K562 (cell line): Measurements from ENCODE around the gene PRDM16. TPM values are rescaled to one million over a fixed set of nuclear protein-coding genes. Genes with fewer than 3 reads are reported as not detected.

Source experiments
- BCOR ChIP-seq: fragments of 450-650 bp; IDR thresholded peaks from 2 replicates; pipeline ENCODE4 v1.6.1; 2016
- PCBP1 ChIP-seq: fragments of 200-400 bp; formaldehyde crosslinking; IDR thresholded peaks from 2 replicates; pipeline ENCODE4 v1.6.1; 2018; ENCODE audit warnings: mild to moderate bottlenecking, low read depth, low read length; ENCODE audit not compliant: poor library complexity, severe bottlenecking
- SAP30 ChIP-seq: fragments of 200-600 bp; sonication (generic); IDR thresholded peaks from 2 replicates; pipeline ENCODE4 v1.6.1; 2012; ENCODE audit warnings: borderline replicate concordance, low read depth, mild to moderate bottlenecking, moderate library complexity, low read length, control low read depth, inconsistent platforms; ENCODE audit not compliant: insufficient read depth, poor library complexity, severe bottlenecking
- SP2 ChIP-seq: IDR thresholded peaks from 2 replicates; pipeline ENCODE4 v1.6.1; 2011; ENCODE audit warnings: mild to moderate bottlenecking, low read depth, low read length, moderate library complexity; ENCODE audit not compliant: poor library complexity, severe bottlenecking; ENCODE audit errors: extremely low read depth
- SUPT5H ChIP-seq: fragments of 450-650 bp; IDR thresholded peaks from 2 replicates; pipeline ENCODE4 v1.6.1; 2016
- TOE1 ChIP-seq, 2 experiments: fragments of 450-650 bp in 1 of 2; sonication (generic) in 1 of 2; formaldehyde crosslinking in 1 of 2; IDR thresholded peaks; 2 replicates each; pipeline versions ENCODE4 v1.7.1 to v1.8.0; 2016 to 2022; ENCODE audit warnings: borderline replicate concordance in 2 of 2, mild to moderate bottlenecking in 2 of 2, antibody characterized with exemption in 1 of 2, inconsistent platforms in 1 of 2, low read depth in 1 of 2, missing genetic modification reagents in 1 of 2, moderate library complexity in 1 of 2
- ZNF232 ChIP-seq: sonication (generic); formaldehyde crosslinking; IDR thresholded peaks from 2 replicates; pipeline ENCODE4 v1.8.0; 2022; ENCODE audit warnings: mild to moderate bottlenecking, missing genetic modification reagents
- ZNF830 ChIP-seq: fragments of 250-450 bp; sonication (Bioruptor Pico); IDR thresholded peaks from 2 replicates; pipeline ENCODE4 v1.5.0; 2021; ENCODE audit warnings: mild to moderate bottlenecking
- polyA plus RNA-seq, 8 experiments: library from polyadenylated mRNA; depleted of rRNA in 4 of 8; stranded (reverse) in 5 of 8; unstranded in 3 of 8; fragments of >200 nt; fragmentation: Nextera tagmentation in 2 of 8; fragmentation: Illumina TruSeq in 1 of 8; extraction: Ambion mirVana in 2 of 8; extraction: Trizol in 1 of 8; gene quantifications; 2 replicates each; pipeline versions ENCODE4 v1.2.1 to v1.2.3, GENCODE V29; 2011 to 2014; ENCODE audit warnings: inconsistent platforms in 1 of 8, missing spikeins in 1 of 8
- total RNA-seq, 7 experiments: library from RNA; depleted of rRNA in 6 of 7; stranded (reverse); fragments of >200 nt in 6 of 7; fragmentation: Illumina TruSeq in 2 of 7; extraction: Trizol in 2 of 7; gene quantifications; 2 replicates each; pipeline versions ENCODE4 v1.2.1 to v1.2.3, GENCODE V29; 2011 to 2021; ENCODE audit warnings: low replicate concordance in 1 of 7
- TF ChIP-seq, protein P1 (sequence below), 2 experiments: fragments of 450-650 bp; formaldehyde crosslinking in 1 of 2; IDR thresholded peaks; 2 replicates each; pipeline versions ENCODE4 v1.4.0 to v1.6.1; 2014 to 2020; ENCODE audit warnings: mild to moderate bottlenecking in 2 of 2, borderline replicate concordance in 1 of 2, low read depth in 1 of 2
- TF ChIP-seq, protein P2 (sequence below): IDR thresholded peaks from 2 replicates; pipeline ENCODE4 v1.6.1; 2011; ENCODE audit warnings: borderline replicate concordance, low read depth, mild to moderate bottlenecking, moderate library complexity, low read length; ENCODE audit not compliant: insufficient read depth, poor library complexity, severe bottlenecking
- TF ChIP-seq, protein P3 (sequence below), 3 experiments: IDR thresholded peaks in 2 of 3; conservative IDR thresholded peaks in 1 of 3; 2 replicates each; pipeline ENCODE4 v1.5.1; 2011 to 2012; ENCODE audit warnings: low read length in 3 of 3, mild to moderate bottlenecking in 3 of 3, control low read depth in 2 of 3, improper control_type of control experiment in 1 of 3, inconsistent platforms in 1 of 3, low read depth in 1 of 3, mixed read lengths in 1 of 3, moderate library complexity in 1 of 3; ENCODE audit not compliant: insufficient read depth in 2 of 3
- TF ChIP-seq, protein P4 (sequence below): fragments of 450-650 bp; IDR thresholded peaks from 2 replicates; pipeline ENCODE4 v1.6.1; 2016; ENCODE audit warnings: antibody characterized with exemption

PRDM16 gene
- total and polyA plus RNA-seq, 9 of the 15 experiments (the other 6 are each of a cell fraction or from before 2014, with no cell fraction given) = 0.10 to 0.27 TPM; not detected in 7

DNA sequence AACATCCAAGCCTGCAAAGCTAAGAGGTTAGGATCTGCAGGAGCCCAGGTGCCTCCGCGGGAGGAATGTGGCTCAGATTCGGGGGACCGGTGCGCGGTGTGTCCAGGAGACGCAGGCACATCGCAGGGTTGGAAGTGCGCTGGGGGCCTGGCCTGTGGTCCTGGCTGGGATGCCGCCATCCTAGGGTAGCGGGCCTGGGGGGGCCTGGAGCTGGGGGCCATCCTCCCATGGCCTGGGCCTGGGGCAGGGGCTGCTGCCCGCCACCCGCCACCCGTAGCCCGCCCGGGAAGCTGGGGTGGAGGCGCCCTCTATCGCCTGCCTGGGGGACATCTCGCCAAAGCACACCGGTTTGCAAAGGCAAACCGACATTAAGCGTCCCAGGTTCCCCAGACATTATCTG, 214.8 kb downstream of the PRDM16 start (continued):
- TF ChIP-seq, protein P1, sequence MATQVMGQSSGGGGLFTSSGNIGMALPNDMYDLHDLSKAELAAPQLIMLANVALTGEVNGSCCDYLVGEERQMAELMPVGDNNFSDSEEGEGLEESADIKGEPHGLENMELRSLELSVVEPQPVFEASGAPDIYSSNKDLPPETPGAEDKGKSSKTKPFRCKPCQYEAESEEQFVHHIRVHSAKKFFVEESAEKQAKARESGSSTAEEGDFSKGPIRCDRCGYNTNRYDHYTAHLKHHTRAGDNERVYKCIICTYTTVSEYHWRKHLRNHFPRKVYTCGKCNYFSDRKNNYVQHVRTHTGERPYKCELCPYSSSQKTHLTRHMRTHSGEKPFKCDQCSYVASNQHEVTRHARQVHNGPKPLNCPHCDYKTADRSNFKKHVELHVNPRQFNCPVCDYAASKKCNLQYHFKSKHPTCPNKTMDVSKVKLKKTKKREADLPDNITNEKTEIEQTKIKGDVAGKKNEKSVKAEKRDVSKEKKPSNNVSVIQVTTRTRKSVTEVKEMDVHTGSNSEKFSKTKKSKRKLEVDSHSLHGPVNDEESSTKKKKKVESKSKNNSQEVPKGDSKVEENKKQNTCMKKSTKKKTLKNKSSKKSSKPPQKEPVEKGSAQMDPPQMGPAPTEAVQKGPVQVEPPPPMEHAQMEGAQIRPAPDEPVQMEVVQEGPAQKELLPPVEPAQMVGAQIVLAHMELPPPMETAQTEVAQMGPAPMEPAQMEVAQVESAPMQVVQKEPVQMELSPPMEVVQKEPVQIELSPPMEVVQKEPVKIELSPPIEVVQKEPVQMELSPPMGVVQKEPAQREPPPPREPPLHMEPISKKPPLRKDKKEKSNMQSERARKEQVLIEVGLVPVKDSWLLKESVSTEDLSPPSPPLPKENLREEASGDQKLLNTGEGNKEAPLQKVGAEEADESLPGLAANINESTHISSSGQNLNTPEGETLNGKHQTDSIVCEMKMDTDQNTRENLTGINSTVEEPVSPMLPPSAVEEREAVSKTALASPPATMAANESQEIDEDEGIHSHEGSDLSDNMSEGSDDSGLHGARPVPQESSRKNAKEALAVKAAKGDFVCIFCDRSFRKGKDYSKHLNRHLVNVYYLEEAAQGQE (IDR thresholded peaks at IDR 0.05; ENCODE audit: borderline replicate concordance) = peak; percentile 62
- TF ChIP-seq, protein P1 (CRISPR knock-in tag; IDR thresholded peaks at IDR 0.05; ENCODE audit: low read depth) = no peak
- TF ChIP-seq ZNF830 (CRISPR knock-in tag) (no peak), SP2 (no peak), TOE1 (IDR thresholded peaks at IDR 0.05; ENCODE audit: borderline replicate concordance) (no peak), TOE1 (CRISPR knock-in tag; IDR thresholded peaks at IDR 0.05; ENCODE audit: borderline replicate concordance, low read depth) (no peak), ZNF232 (CRISPR knock-in tag) (no peak), PCBP1 (no peak), SUPT5H (no peak), SAP30 (no peak), BCOR (no peak)
- TF ChIP-seq, protein P2, sequence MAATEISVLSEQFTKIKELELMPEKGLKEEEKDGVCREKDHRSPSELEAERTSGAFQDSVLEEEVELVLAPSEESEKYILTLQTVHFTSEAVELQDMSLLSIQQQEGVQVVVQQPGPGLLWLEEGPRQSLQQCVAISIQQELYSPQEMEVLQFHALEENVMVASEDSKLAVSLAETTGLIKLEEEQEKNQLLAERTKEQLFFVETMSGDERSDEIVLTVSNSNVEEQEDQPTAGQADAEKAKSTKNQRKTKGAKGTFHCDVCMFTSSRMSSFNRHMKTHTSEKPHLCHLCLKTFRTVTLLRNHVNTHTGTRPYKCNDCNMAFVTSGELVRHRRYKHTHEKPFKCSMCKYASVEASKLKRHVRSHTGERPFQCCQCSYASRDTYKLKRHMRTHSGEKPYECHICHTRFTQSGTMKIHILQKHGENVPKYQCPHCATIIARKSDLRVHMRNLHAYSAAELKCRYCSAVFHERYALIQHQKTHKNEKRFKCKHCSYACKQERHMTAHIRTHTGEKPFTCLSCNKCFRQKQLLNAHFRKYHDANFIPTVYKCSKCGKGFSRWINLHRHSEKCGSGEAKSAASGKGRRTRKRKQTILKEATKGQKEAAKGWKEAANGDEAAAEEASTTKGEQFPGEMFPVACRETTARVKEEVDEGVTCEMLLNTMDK = peak; percentile 26
- TF ChIP-seq, protein P3, sequence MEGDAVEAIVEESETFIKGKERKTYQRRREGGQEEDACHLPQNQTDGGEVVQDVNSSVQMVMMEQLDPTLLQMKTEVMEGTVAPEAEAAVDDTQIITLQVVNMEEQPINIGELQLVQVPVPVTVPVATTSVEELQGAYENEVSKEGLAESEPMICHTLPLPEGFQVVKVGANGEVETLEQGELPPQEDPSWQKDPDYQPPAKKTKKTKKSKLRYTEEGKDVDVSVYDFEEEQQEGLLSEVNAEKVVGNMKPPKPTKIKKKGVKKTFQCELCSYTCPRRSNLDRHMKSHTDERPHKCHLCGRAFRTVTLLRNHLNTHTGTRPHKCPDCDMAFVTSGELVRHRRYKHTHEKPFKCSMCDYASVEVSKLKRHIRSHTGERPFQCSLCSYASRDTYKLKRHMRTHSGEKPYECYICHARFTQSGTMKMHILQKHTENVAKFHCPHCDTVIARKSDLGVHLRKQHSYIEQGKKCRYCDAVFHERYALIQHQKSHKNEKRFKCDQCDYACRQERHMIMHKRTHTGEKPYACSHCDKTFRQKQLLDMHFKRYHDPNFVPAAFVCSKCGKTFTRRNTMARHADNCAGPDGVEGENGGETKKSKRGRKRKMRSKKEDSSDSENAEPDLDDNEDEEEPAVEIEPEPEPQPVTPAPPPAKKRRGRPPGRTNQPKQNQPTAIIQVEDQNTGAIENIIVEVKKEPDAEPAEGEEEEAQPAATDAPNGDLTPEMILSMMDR (IDR thresholded peaks at IDR 0.05 in 2 of 3, conservative IDR thresholded peaks at IDR 0.05 in 1 of 3; ENCODE audit: insufficient read depth in 2 of 3, low read depth in 1 of 3, low read length in 3 of 3) = peak; percentile 68 to 77 (median 68)
- TF ChIP-seq, protein P4, sequence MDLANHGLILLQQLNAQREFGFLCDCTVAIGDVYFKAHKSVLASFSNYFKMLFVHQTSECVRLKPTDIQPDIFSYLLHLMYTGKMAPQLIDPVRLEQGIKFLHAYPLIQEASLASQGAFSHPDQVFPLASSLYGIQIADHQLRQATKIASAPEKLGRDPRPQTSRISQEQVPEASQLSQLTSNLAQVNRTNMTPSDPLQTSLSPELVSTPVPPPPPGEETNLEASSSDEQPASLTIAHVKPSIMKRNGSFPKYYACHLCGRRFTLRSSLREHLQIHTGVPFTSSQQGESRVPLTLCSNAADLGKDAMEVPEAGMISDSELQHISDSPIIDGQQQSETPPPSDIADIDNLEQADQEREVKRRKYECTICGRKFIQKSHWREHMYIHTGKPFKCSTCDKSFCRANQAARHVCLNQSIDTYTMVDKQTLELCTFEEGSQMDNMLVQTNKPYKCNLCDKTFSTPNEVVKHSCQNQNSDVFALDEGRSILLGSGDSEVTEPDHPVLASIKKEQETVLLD = no peak
